SK-N-MC (cell line): ENCODE results near the gene HAAO.

Experiments
- DNase-seq: peaks from one replicate; pipeline ENCODE4 v3.0.0-alpha.2; 2011; ENCODE audit warnings: low read depth, low spot score
- H3K27ac ChIP-seq: fragments of 200-600 bp; sonication (generic); 2 replicates; pipeline ENCODE4 v1.5.1; 2016; ENCODE audit warnings: mixed run types
- H3K36me3 ChIP-seq: fragments of 200-600 bp; sonication (generic); 2 replicates; pipeline ENCODE4 v1.6.1; 2017; ENCODE audit warnings: antibody characterized with exemption, low read length, mixed read lengths; ENCODE audit not compliant: insufficient read depth
- H3K4me3 ChIP-seq: fragments of 200-600 bp; sonication (generic); 2 replicates; pipeline ENCODE4 v1.5.1; 2016
- H3K9ac ChIP-seq: fragments of 200-600 bp; sonication (generic); 2 replicates; pipeline ENCODE4 v1.8.0; 2017; ENCODE audit warnings: mixed run types, mixed read lengths; ENCODE audit not compliant: insufficient read length
- H3K9me3 ChIP-seq: fragments of 200-600 bp; sonication (generic); 2 replicates; pipeline ENCODE4 v1.6.1; 2017; ENCODE audit warnings: low read depth, mild to moderate bottlenecking, antibody characterized with exemption, low read length, moderate library complexity, mixed read lengths
- EZH2 ChIP-seq: fragments of 200-600 bp; sonication (generic); IDR thresholded peaks from one replicate; pipeline ENCODE4 v1.6.1; 2017; ENCODE audit warnings: antibody characterized with exemption
- FOXP2 ChIP-seq: optimal IDR thresholded peaks from 2 replicates; pipeline ENCODE3; 2011; ENCODE audit warnings: mild to moderate bottlenecking, moderate library complexity; ENCODE audit not compliant: insufficient read depth; ENCODE audit errors: extremely low read length, control extremely low read depth
- POLR2AphosphoS5 ChIP-seq: IDR thresholded peaks from 2 replicates; pipeline ENCODE4 v1.6.1; 2012; ENCODE audit warnings: mild to moderate bottlenecking, low read depth, low read length, borderline replicate concordance

The HAAO gene

DNA sequence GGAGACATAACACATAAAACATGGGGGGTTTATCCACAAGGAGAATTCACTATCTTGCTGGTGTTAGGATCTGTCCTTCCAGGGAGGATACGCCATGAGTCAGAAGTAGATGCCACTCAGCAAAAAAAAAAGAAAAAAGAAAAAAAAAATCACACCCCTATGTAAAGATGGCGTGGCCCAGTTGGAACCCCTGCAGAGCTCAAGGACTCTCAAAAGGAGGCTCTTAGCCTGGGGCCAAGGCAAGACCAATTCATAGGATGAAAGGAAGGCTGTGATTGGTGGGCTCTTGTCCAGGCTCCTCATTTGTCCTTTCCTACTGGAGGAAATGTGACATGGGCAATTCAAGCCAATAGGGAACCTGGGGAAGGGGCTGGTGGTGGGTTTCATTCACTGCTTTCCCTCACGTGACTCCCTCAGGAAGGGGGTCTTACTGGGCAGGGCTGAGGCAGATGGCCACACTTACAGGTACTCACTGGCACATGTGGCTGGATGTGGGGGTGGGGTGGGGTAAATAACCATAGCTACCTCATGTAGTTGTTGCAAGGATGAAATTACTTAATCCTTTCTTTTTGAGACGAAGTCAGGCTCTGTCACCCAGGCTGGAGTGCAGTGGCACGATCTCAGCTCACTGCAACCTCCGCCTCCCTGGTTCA lies 38.7 kb upstream of the HAAO start:
- no peak overlapping the region for H3K4me3 ChIP-seq
- DNase-seq: no peak
- TF ChIP-seq EZH2: no peak
- no peak for TF ChIP-seq FOXP2
- no peak for TF ChIP-seq POLR2AphosphoS5
- H3K36me3 ChIP-seq: no peaks in the 10 kb centered on the region
- no peaks in the 10 kb centered on the region for H3K9me3 ChIP-seq
- H3K27ac ChIP-seq: no peak overlapping the region
- H3K9ac ChIP-seq: no peak overlapping the region

DNA sequence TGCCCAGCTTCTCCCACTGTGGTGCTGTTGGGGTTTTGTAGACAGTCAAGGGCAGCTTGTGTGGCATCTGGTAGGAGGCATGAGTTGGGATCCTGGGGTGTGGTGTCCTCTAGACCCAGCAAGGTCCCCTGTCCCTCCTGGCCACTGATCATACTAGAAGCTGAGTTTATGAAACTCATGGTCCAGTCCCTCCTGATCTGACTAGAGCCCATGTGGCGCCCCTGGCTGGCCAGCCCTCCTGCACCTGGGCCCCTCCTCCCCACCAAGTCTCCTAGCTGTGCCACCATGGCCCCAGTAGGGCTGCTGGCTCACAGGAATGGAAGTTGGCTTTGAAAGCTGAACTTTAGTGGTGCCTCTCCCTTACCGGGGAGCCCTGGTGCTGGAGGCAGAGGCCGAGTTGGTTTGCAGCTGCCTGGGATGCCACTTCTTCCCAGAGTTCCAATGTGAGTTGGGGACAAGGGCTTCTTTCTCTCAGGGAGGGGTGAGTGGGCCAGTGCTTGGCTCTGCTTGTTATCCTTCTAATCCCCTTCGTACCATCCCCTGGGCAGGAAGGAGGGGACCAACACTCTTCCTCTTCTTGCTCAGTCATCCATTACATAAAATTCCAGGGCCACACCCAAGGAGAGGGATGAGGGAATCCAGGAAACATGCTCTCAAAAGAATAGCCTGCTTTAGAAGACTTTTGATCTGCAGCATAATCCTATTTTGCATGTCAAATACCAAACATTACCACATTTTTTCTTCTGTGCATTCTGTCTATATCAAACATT lies 37.5 kb upstream of the HAAO start:
- no peak overlapping the region for H3K4me3 ChIP-seq
- no peak overlapping the region for H3K27ac ChIP-seq
- H3K36me3 ChIP-seq: no peaks in the 10 kb centered on the region
- DNase-seq: no peak
- H3K9ac ChIP-seq: no peak overlapping the region
- H3K9me3 ChIP-seq: no peaks in the 10 kb centered on the region
- TF ChIP-seq POLR2AphosphoS5 (no peak), FOXP2 (no peak), EZH2 (no peak)

DNA sequence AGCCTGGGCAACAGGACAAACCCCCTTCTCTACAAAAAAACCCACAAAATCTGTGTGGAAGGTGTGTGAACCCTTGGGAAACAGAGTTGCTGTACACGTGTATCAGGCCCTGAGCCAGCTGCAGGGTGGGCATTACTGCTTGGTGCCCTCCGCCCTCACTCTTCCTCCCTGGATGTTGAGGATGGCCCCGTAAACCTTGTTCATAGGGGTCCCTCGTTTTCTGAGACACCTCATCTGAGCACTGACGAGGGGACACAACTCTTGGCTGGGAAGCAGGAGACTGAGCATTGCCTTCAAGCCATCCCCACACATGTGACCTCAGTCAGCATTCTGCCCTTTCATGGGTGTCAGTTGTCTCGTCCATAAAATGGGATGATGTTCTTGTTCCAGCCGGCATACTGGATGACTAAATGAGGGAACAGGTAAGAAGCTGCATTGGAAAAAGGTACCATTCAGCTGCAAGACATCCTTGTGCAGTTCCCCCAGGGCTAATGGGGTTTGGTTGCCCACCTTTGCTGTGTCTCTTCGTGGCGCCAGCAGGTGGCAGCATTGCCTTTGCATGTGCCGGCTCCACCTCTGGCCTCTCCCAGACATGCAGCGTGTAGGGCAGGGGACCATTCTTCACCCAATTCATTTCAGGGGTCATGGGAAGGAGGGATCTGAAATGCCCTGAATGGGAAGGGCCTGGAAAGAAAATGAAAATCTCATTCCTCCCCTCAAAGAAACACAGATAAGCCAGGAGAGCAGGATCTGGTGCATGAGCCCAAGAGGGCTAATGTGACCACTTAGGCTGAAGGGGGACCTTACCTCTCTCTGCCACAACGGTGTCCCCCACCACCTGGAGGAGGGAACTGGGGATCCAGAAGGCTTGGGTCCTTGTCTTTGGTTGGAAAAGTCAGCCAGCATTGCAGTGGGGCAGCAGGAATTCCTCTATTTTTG lies 36.4 kb upstream of the HAAO start:
- no peaks in the 10 kb centered on the region for H3K36me3 ChIP-seq
- H3K9ac ChIP-seq: no peak overlapping the region
- TF ChIP-seq FOXP2: no peak
- no peak for TF ChIP-seq EZH2
- TF ChIP-seq POLR2AphosphoS5: no peak
- H3K4me3 ChIP-seq: no peak overlapping the region
- no peaks in the 10 kb centered on the region for H3K9me3 ChIP-seq
- no peak overlapping the region for H3K27ac ChIP-seq
- DNase-seq: no peak

DNA sequence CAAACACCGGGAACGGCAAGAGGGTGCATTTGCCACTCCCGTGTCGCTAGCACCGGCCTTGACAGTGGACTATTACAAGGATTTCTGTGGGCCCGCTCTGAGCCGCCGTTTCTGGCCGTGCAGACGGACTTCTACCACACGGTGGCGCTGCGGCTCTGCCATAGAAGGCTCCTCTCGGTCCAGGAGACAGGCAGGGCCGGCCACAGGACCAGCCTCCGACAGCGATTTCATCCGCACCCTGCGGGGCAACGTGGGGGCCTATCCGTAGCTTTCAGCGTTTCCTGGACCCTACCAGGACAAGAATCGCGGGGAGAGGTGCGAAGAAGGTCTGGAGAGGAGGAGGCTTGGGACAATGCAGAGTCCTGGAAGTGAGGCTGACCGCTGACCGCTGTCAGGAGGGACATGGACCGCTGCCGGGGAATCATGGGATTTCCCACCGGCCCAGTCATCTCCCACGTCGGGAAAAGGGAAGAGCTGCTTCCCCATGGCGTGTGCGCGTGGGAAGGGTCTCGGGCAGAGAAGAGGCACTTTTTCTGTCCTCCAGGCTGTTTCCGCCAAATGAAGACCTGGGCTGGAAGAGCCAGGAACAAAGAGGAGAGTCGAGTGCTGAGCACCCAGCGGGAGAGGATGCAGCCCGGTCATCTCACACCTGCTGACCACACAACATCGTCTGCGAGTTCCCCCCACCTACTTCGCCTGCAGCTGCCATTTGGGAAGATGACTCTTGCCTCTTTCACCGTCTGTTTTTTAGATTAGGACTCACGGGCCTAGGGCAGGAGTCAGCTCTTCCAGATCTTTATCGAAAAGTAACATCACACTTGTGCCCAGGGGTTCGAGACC lies 35.5 kb upstream of the HAAO start:
- Histone ChIP-seq H3K9ac (no peak overlapping the region), H3K4me3 (peak overlapping the region; percentile 65)
- DNase-seq: no peak

DNA sequence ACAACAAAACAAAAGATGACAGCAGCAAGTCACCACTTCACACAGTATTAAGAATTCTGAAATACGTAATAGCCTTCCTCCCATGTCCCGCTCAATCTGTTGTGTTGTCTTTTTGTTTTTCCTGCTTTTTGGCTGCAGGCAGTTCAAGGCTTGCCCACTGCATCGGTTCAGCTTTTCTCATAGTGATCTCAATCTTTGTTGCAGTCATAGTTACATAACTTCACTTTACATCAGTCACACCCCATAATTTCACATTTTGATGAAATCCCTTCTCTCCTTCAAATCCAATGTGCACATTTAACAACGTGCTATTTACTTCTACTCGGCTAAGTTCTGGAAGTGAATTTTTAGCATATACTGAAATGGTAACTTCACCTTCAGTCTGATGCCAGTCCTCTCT lies 33.8 kb upstream of the HAAO start:
- no peak overlapping the region for H3K4me3 ChIP-seq
- H3K9ac ChIP-seq: no peak overlapping the region
- no peaks in the 10 kb centered on the region for H3K9me3 ChIP-seq
- no peak overlapping the region for H3K27ac ChIP-seq
- TF ChIP-seq POLR2AphosphoS5 (no peak), EZH2 (no peak), FOXP2 (no peak)
- no peaks in the 10 kb centered on the region for H3K36me3 ChIP-seq
- DNase-seq: no peak

More for the DNA sequence above, 35.5 kb upstream of the HAAO start:
- no peak for TF ChIP-seq EZH2
- TF ChIP-seq FOXP2: no peak
- TF ChIP-seq POLR2AphosphoS5: no peak
- Histone ChIP-seq H3K27ac (no peak overlapping the region), H3K36me3 (no peaks in the 10 kb centered on the region), H3K9me3 (no peaks in the 10 kb centered on the region)

GRCh38 chr2:42824454-42824807 lies 32.0 kb upstream of the HAAO start:
- no peak for DNase-seq
- no peak overlapping the region for H3K9ac ChIP-seq
- no peaks in the 10 kb centered on the region for H3K36me3 ChIP-seq
- no peaks in the 10 kb centered on the region for H3K9me3 ChIP-seq
- no peak overlapping the region for H3K27ac ChIP-seq
- no peak overlapping the region for H3K4me3 ChIP-seq
- TF ChIP-seq POLR2AphosphoS5 (no peak), FOXP2 (no peak), EZH2 (no peak)

DNA sequence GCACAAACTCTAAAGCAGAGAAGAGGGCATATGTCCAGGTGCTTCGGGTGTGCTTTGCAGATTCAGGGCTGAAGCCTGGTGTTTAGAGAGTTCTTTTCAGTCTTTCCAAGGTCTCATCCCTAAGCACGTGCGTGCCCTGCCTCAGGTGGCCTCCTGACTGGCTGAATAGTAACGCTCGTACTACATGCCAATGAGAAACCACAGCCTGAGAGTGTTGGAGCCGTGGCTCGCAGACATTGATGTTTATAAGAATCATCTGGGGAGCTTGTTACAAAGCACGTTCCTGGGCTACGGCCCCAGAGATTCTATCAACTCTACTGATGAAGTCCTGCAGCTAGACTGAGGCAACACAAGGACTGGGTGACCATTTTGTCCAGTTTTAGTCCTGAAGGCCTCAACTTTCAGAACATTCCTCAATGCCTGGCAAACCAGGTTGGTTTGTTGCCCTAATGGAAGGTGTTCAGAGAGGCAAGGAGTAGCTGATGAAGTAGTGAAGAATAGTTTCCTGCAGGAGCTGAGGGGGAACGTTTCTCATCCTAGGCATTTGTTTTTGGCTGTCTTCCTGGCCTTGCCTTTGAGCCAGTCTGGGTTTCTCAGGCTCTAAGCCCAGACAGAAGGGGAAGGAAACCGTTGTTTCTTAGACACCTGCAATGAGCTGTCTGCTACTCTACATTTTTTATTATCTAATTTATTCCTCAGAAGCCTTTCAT lies 31.5 kb upstream of the HAAO start:
- TF ChIP-seq EZH2: no peak
- TF ChIP-seq POLR2AphosphoS5: no peak
- no peak for TF ChIP-seq FOXP2
- Histone ChIP-seq H3K27ac (no peak overlapping the region), H3K4me3 (no peak overlapping the region), H3K36me3 (no peaks in the 10 kb centered on the region), H3K9me3 (no peaks in the 10 kb centered on the region), H3K9ac (no peak overlapping the region)
- DNase-seq: no peak
